H1 (cell line): ENCODE results near the gene SETX.
A peak's percentile ranks its signal among the peaks of the same experiment; 100 is the strongest.

Experiments used
- NANOG ChIP-seq: IDR thresholded peaks from 2 replicates; pipeline ENCODE4 v1.6.1; 2011; ENCODE audit warnings: low read length, low read depth, mild to moderate bottlenecking, inconsistent platforms; ENCODE audit not compliant: insufficient read depth, poor library complexity, severe bottlenecking
- POLR2A ChIP-seq, 2 experiments: IDR thresholded peaks; 1 replicate in 1 of 2; 2 replicates in 1 of 2; pipeline ENCODE4 v1.6.1; 2011; ENCODE audit warnings: low read depth in 2 of 2, low read length in 2 of 2, mild to moderate bottlenecking in 2 of 2; ENCODE audit errors: control extremely low read depth in 1 of 2
- TBP ChIP-seq: IDR thresholded peaks from 2 replicates; pipeline ENCODE4 v1.6.1; 2011; ENCODE audit warnings: low read depth, low read length, improper control_type of control experiment
- TCF12 ChIP-seq: IDR thresholded peaks from 2 replicates; pipeline ENCODE4 v1.6.1; 2011; ENCODE audit warnings: low read depth, mild to moderate bottlenecking, low read length
- TEAD4 ChIP-seq: IDR thresholded peaks from 2 replicates; pipeline ENCODE4 v1.6.1; 2012; ENCODE audit warnings: low read depth, low read length, inconsistent platforms, mixed read lengths
- ZNF274 ChIP-seq: IDR thresholded peaks from 2 replicates; pipeline ENCODE4 v1.7.0; 2012; ENCODE audit warnings: low read length, borderline replicate concordance; ENCODE audit errors: extremely low read depth
- TF ChIP-seq, protein P1 (sequence below), 3 experiments: IDR thresholded peaks; 1 replicate in 2 of 3; 2 replicates in 1 of 3; pipeline versions ENCODE4 v1.5.1 to v1.6.1; 2011; ENCODE audit warnings: low read length in 3 of 3, mild to moderate bottlenecking in 3 of 3, inconsistent platforms in 2 of 3, low read depth in 1 of 3, moderate library complexity in 1 of 3; ENCODE audit not compliant: insufficient read depth in 1 of 3; ENCODE audit errors: control extremely low read depth in 1 of 3
- TF ChIP-seq, protein P2 (sequence below): IDR thresholded peaks from 2 replicates; pipeline ENCODE4 v1.6.1; 2012; ENCODE audit warnings: inconsistent platforms

- TF ChIP-seq, protein P1, sequence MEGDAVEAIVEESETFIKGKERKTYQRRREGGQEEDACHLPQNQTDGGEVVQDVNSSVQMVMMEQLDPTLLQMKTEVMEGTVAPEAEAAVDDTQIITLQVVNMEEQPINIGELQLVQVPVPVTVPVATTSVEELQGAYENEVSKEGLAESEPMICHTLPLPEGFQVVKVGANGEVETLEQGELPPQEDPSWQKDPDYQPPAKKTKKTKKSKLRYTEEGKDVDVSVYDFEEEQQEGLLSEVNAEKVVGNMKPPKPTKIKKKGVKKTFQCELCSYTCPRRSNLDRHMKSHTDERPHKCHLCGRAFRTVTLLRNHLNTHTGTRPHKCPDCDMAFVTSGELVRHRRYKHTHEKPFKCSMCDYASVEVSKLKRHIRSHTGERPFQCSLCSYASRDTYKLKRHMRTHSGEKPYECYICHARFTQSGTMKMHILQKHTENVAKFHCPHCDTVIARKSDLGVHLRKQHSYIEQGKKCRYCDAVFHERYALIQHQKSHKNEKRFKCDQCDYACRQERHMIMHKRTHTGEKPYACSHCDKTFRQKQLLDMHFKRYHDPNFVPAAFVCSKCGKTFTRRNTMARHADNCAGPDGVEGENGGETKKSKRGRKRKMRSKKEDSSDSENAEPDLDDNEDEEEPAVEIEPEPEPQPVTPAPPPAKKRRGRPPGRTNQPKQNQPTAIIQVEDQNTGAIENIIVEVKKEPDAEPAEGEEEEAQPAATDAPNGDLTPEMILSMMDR (IDR thresholded peaks at IDR 0.05; ENCODE audit: control extremely low read depth in 1 of 3, insufficient read depth in 1 of 3, low read depth in 1 of 3, low read length in 3 of 3), result peak in 2 of 3 experiments; percentile 97 to 98; a peak in 3 of 4 replicates
- TF ChIP-seq ZNF274 (no peak), NANOG (no peak), TBP (no peak), TEAD4 (no peak; the same call in 1 of the 2 replicates), TCF12 (no peak), POLR2A (IDR thresholded peaks at IDR 0.05; ENCODE audit: control extremely low read depth in 1 of 2, low read depth in 2 of 2, low read length in 2 of 2) (no peak)
- TF ChIP-seq, protein P2, sequence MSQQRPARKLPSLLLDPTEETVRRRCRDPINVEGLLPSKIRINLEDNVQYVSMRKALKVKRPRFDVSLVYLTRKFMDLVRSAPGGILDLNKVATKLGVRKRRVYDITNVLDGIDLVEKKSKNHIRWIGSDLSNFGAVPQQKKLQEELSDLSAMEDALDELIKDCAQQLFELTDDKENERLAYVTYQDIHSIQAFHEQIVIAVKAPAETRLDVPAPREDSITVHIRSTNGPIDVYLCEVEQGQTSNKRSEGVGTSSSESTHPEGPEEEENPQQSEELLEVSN, result no peak
These were observed 118.7 kb downstream of the SETX start for GRCh38 chr9:132235894-132236661.
